Neural progenitor cell (in vitro differentiated cells): ENCODE data around the gene PLD4.

Experiments used
- EZH2 ChIP-seq: fragments of 200-600 bp; sonication (generic); IDR thresholded peaks from 2 replicates; pipeline ENCODE4 v1.6.1; 2017; ENCODE audit warnings: antibody characterized with exemption, mild to moderate bottlenecking, moderate library complexity
- TF ChIP-seq, protein P1 (sequence below): fragments of 200-600 bp; sonication (generic); IDR thresholded peaks from 2 replicates; pipeline ENCODE4 v1.5.1; 2017; ENCODE audit warnings: antibody characterized with exemption, mild to moderate bottlenecking

DNA sequence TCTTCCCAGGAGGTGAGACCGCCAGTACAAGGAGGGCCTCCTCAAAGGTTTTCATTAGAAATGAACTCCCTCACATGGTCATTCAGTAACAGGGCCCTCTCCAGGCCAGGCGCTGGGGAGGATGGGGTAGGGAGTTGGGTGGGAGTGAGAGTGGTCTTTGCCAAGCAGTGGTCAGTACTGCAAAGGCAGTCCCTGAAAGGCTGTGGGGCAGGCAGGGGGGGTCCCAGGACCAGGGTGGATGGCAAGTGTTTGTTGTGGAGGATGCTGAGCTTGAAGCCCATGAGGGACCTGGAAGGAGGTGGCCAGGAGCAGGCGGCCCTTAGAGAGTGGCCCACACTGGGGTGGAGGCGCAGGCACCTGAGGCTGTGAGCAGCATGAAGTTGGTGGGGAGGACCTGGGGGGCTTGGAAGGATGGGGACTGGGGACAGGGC lies 33.5 kb upstream of the PLD4 start:
- TF ChIP-seq, protein P1, sequence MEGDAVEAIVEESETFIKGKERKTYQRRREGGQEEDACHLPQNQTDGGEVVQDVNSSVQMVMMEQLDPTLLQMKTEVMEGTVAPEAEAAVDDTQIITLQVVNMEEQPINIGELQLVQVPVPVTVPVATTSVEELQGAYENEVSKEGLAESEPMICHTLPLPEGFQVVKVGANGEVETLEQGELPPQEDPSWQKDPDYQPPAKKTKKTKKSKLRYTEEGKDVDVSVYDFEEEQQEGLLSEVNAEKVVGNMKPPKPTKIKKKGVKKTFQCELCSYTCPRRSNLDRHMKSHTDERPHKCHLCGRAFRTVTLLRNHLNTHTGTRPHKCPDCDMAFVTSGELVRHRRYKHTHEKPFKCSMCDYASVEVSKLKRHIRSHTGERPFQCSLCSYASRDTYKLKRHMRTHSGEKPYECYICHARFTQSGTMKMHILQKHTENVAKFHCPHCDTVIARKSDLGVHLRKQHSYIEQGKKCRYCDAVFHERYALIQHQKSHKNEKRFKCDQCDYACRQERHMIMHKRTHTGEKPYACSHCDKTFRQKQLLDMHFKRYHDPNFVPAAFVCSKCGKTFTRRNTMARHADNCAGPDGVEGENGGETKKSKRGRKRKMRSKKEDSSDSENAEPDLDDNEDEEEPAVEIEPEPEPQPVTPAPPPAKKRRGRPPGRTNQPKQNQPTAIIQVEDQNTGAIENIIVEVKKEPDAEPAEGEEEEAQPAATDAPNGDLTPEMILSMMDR, result no peak
- TF ChIP-seq EZH2, result no peak
